ENCODE results near the gene SIK3.
A peak's percentile ranks its signal among the peaks of the same experiment; 100 is the strongest.

SIK3 gene

GRCh38 chr11:116855413-116855812 lies 242.8 kb downstream of the SIK3 start:
- no peaks in the 10 kb centered on the region for H3K9me3 ChIP-seq (ENCODE audit: insufficient read depth, low read length, severe bottlenecking)
- no peak for TF ChIP-seq EZH2 (IDR thresholded peaks at IDR 0.05; ENCODE audit: borderline replicate concordance, low read depth, low read length, severe bottlenecking)
- no peak for TF ChIP-seq CTCF (IDR thresholded peaks at IDR 0.05; ENCODE audit: borderline replicate concordance, extremely low read depth, low read length, poor library complexity, severe bottlenecking)
- H4K20me1 ChIP-seq (ENCODE audit: insufficient read depth, low read length) = no peaks in the 10 kb centered on the region
- peaks cover 50% of the 10 kb centered on the region for H3K4me1 ChIP-seq (ENCODE audit: insufficient read depth, low read length)
- H2AFZ ChIP-seq (ENCODE audit: low read depth, low read length) = no peak overlapping the region
- H3K36me3 ChIP-seq (ENCODE audit: insufficient read depth, low read length) = peaks cover 21% of the 10 kb centered on the region
- no peak overlapping the region for H3K4me3 ChIP-seq (ENCODE audit: low read depth in 1 of 2, low read length in 2 of 2)
- H3K9ac ChIP-seq (ENCODE audit: low read depth, low read length) = no peak overlapping the region
- H3K4me2 ChIP-seq (ENCODE audit: insufficient read depth, low read length) = no peak overlapping the region
- no peaks in the 10 kb centered on the region for H3K27me3 ChIP-seq (ENCODE audit: insufficient read depth, low read length, poor library complexity)
- ATAC-seq (ENCODE audit: insufficient read depth, low read depth) (no peak), DNase-seq (no peak)
- H3K27ac ChIP-seq (ENCODE audit: low read length) = peak overlapping the region; percentile 53
- no peaks in the 10 kb centered on the region for H3K79me2 ChIP-seq (ENCODE audit: insufficient read depth, low read length)

GRCh38 chr11:116853461-116854073 lies 244.7 kb downstream of the SIK3 start:
- Histone ChIP-seq H3K27ac (ENCODE audit: low read length) (peak overlapping the region; percentile 91), H3K4me2 (ENCODE audit: insufficient read depth, low read length) (peak overlapping the region; percentile 62), H3K79me2 (ENCODE audit: insufficient read depth, low read length) (no peaks in the 10 kb centered on the region)

GRCh38 chr11:116852261-116853031 lies 245.8 kb downstream of the SIK3 start:
- Histone ChIP-seq H4K20me1 (ENCODE audit: insufficient read depth, low read length) (no peaks in the 10 kb centered on the region), H3K36me3 (ENCODE audit: insufficient read depth, low read length) (peaks cover 15% of the 10 kb centered on the region), H3K27ac (ENCODE audit: low read length) (peak overlapping the region; percentile 91), H3K9me3 (ENCODE audit: insufficient read depth, low read length, severe bottlenecking) (no peaks in the 10 kb centered on the region), H3K9ac (ENCODE audit: low read depth, low read length) (peak overlapping the region; percentile 47), H3K27me3 (ENCODE audit: insufficient read depth, low read length, poor library complexity) (no peaks in the 10 kb centered on the region), H2AFZ (ENCODE audit: low read depth, low read length) (peak overlapping the region; percentile 52), H3K4me2 (ENCODE audit: insufficient read depth, low read length) (peak overlapping the region; percentile 62), H3K79me2 (ENCODE audit: insufficient read depth, low read length) (no peaks in the 10 kb centered on the region), H3K4me1 (ENCODE audit: insufficient read depth, low read length) (peaks cover 60% of the 10 kb centered on the region), H3K4me3 (ENCODE audit: low read depth in 1 of 2, low read length in 2 of 2) (peak overlapping the region in 1 of 2 experiments; percentile 34; a peak in 1 of 4 replicates)
- DNase-seq (peak; percentile 67), ATAC-seq (ENCODE audit: insufficient read depth, low read depth) (peak; percentile 44)
- TF ChIP-seq CTCF (IDR thresholded peaks at IDR 0.05; ENCODE audit: borderline replicate concordance, extremely low read depth, low read length, poor library complexity, severe bottlenecking) (no peak), EZH2 (IDR thresholded peaks at IDR 0.05; ENCODE audit: borderline replicate concordance, low read depth, low read length, severe bottlenecking) (no peak)

More at GRCh38 chr11:116853461-116854073, 244.7 kb downstream of the SIK3 start:
- TF ChIP-seq CTCF (IDR thresholded peaks at IDR 0.05; ENCODE audit: borderline replicate concordance, extremely low read depth, low read length, poor library complexity, severe bottlenecking) = no peak
- no peak for TF ChIP-seq EZH2 (IDR thresholded peaks at IDR 0.05; ENCODE audit: borderline replicate concordance, low read depth, low read length, severe bottlenecking)
- DNase-seq = peak; percentile 83
- Histone ChIP-seq H3K9me3 (ENCODE audit: insufficient read depth, low read length, severe bottlenecking) (no peaks in the 10 kb centered on the region), H3K9ac (ENCODE audit: low read depth, low read length) (peak overlapping the region; percentile 47), H3K4me1 (ENCODE audit: insufficient read depth, low read length) (peaks cover 60% of the 10 kb centered on the region), H3K4me3 (ENCODE audit: low read depth in 1 of 2, low read length in 2 of 2) (peak overlapping the region in 1 of 2 experiments; percentile 34; a peak in 2 of 4 replicates), H2AFZ (ENCODE audit: low read depth, low read length) (peak overlapping the region; percentile 49), H4K20me1 (ENCODE audit: insufficient read depth, low read length) (no peaks in the 10 kb centered on the region), H3K36me3 (ENCODE audit: insufficient read depth, low read length) (peaks cover 22% of the 10 kb centered on the region), H3K27me3 (ENCODE audit: insufficient read depth, low read length, poor library complexity) (no peaks in the 10 kb centered on the region)
- ATAC-seq (ENCODE audit: insufficient read depth, low read depth) = peak; percentile 90
